ENCODE measurements around the gene EHD1.

The EHD1 gene

GRCh38 chr11:64910451-64911093, 32.2 kb upstream of the EHD1 start:
- no peak for DNase-seq (ENCODE audit: low read depth)
- no peak overlapping the region for H3K4me3 ChIP-seq (ENCODE audit: low read depth, low read length)
- TF ChIP-seq CTCF (conservative IDR thresholded peaks at IDR 0.05; ENCODE audit: low read depth, low read length) = no peak

GRCh38 chr11:64909653-64910343, 31.4 kb upstream of the EHD1 start:
- no peak for TF ChIP-seq CTCF (conservative IDR thresholded peaks at IDR 0.05; ENCODE audit: low read depth, low read length)
- DNase-seq (ENCODE audit: low read depth) = no peak
- H3K4me3 ChIP-seq (ENCODE audit: low read depth, low read length) = no peak overlapping the region

GRCh38 chr11:64908766-64909165, 30.3 kb upstream of the EHD1 start:
- no peak for TF ChIP-seq CTCF (conservative IDR thresholded peaks at IDR 0.05; ENCODE audit: low read depth, low read length)
- H3K4me3 ChIP-seq (ENCODE audit: low read depth, low read length) = no peak overlapping the region
- DNase-seq (ENCODE audit: low read depth) = no peak

GRCh38 chr11:64906314-64906635, 27.9 kb upstream of the EHD1 start:
- TF ChIP-seq CTCF (conservative IDR thresholded peaks at IDR 0.05; ENCODE audit: low read depth, low read length) = no peak
- no peak for DNase-seq (ENCODE audit: low read depth)
- no peak overlapping the region for H3K4me3 ChIP-seq (ENCODE audit: low read depth, low read length)

- no peak for TF ChIP-seq CTCF (conservative IDR thresholded peaks at IDR 0.05; ENCODE audit: low read depth, low read length)
- DNase-seq (ENCODE audit: low read depth) = no peak
- no peak overlapping the region for H3K4me3 ChIP-seq (ENCODE audit: low read depth, low read length)
Observed at GRCh38 chr11:64905516-64906313, 27.3 kb upstream of the EHD1 start.

GRCh38 chr11:64903291-64903833, 24.9 kb upstream of the EHD1 start:
- no peak for TF ChIP-seq CTCF (conservative IDR thresholded peaks at IDR 0.05; ENCODE audit: low read depth, low read length)
- DNase-seq (ENCODE audit: low read depth) = no peak
- no peak overlapping the region for H3K4me3 ChIP-seq (ENCODE audit: low read depth, low read length)

Data from choroid plexus epithelial cell (primary cell).